CD8-positive, alpha-beta memory T cell (primary cell): ENCODE data around the gene ZNF865. TPM values are rescaled to one million over a fixed set of nuclear protein-coding genes. Genes with fewer than 3 reads are reported as not detected.

ENCODE experiments used
- CTCF ChIA-PET: fragments of 350-600 bp; sonication (Branson Sonifier 250); formaldehyde crosslinking; loops from one replicate; lab custom pipeline; 2021; ENCODE audit warnings: antibody characterized with exemption; lab: Charles Lee
- POLR2A ChIA-PET: fragments of 350-600 bp; sonication (Branson Sonifier 250); formaldehyde crosslinking; loops from one replicate; lab custom pipeline; 2021; ENCODE audit warnings: antibody characterized with exemption; lab: Charles Lee
- DNase-seq, 5 donors: peaks; one replicate each; pipeline versions ENCODE4 v3.0.0 to v3.0.0-alpha.2; 2020 to 2022; ENCODE audit warnings: mixed read lengths in 1 of 5
- H3K27ac ChIP-seq: one replicate; pipeline ENCODE4 v1.7.0; 2013; ENCODE audit warnings: low read depth, mild to moderate bottlenecking, low read length, moderate library complexity
- H3K27me3 ChIP-seq: 2 replicates; pipeline ENCODE4 v1.7.0; 2013; ENCODE audit warnings: low read length, mild to moderate bottlenecking; ENCODE audit not compliant: insufficient read depth, poor library complexity, severe bottlenecking
- H3K36me3 ChIP-seq: 2 replicates; pipeline ENCODE4 v1.7.0; 2013; ENCODE audit warnings: mild to moderate bottlenecking, low read length, moderate library complexity; ENCODE audit not compliant: insufficient read depth
- H3K4me1 ChIP-seq: 2 replicates; pipeline ENCODE4 v1.7.0; 2013; ENCODE audit warnings: mild to moderate bottlenecking, low read length, moderate library complexity; ENCODE audit not compliant: insufficient read depth
- H3K4me3 ChIP-seq: 2 replicates; pipeline ENCODE4 v1.7.0; 2013; ENCODE audit warnings: mild to moderate bottlenecking, low read length
- H3K9me3 ChIP-seq: 2 replicates; pipeline ENCODE4 v1.7.0; 2013; ENCODE audit warnings: mild to moderate bottlenecking, low read length
- H3K27ac Mint-ChIP-seq, 8 donors: one replicate each; pipeline ENCODE4 v1.8.0; 2020 to 2021; ENCODE audit warnings: mixed read lengths in 8 of 8, mild to moderate bottlenecking in 6 of 8, inconsistent platforms in 3 of 8, moderate library complexity in 3 of 8
- H3K27me3 Mint-ChIP-seq, 2 donors: one replicate each; pipeline ENCODE4 v1.8.0; 2020 to 2021; ENCODE audit warnings: mixed read lengths in 2 of 2, mild to moderate bottlenecking in 1 of 2, moderate library complexity in 1 of 2
- H3K36me3 Mint-ChIP-seq, 3 donors: one replicate each; pipeline ENCODE4 v1.8.0; 2020 to 2021; ENCODE audit warnings: mixed read lengths in 3 of 3, inconsistent platforms in 1 of 3, mild to moderate bottlenecking in 1 of 3
- H3K4me1 Mint-ChIP-seq, 3 donors: one replicate each; pipeline ENCODE4 v1.8.0; 2020 to 2021; ENCODE audit warnings: mixed read lengths in 3 of 3, inconsistent platforms in 1 of 3, mild to moderate bottlenecking in 1 of 3
- H3K4me3 Mint-ChIP-seq, 7 donors: one replicate each; pipeline ENCODE4 v1.8.0; 2020 to 2021; ENCODE audit warnings: mixed read lengths in 7 of 7, mild to moderate bottlenecking in 6 of 7, moderate library complexity in 4 of 7, inconsistent platforms in 2 of 7
- H3K9me3 Mint-ChIP-seq, 5 donors: one replicate each; pipeline ENCODE4 v1.8.0; 2020 to 2022; ENCODE audit warnings: mixed read lengths in 5 of 5, mild to moderate bottlenecking in 3 of 5, moderate library complexity in 2 of 5, inconsistent platforms in 1 of 5
- polyA plus RNA-seq: library from polyadenylated mRNA; unstranded; fragments of 300-500 nt; fragmentation: Illumina TruSeq; gene quantifications from one replicate; pipeline ENCODE4 v1.2.3, GENCODE V29; 2021
- total RNA-seq, 2 experiments: library from RNA; stranded (reverse); gene quantifications; one replicate each; pipeline ENCODE4 v1.2.3, GENCODE V29; 2021

The ZNF865 gene
- total and polyA plus RNA-seq, 3 experiments from 2014 or later, result 0.21 to 15.3 (median 12.7) TPM

DNA sequence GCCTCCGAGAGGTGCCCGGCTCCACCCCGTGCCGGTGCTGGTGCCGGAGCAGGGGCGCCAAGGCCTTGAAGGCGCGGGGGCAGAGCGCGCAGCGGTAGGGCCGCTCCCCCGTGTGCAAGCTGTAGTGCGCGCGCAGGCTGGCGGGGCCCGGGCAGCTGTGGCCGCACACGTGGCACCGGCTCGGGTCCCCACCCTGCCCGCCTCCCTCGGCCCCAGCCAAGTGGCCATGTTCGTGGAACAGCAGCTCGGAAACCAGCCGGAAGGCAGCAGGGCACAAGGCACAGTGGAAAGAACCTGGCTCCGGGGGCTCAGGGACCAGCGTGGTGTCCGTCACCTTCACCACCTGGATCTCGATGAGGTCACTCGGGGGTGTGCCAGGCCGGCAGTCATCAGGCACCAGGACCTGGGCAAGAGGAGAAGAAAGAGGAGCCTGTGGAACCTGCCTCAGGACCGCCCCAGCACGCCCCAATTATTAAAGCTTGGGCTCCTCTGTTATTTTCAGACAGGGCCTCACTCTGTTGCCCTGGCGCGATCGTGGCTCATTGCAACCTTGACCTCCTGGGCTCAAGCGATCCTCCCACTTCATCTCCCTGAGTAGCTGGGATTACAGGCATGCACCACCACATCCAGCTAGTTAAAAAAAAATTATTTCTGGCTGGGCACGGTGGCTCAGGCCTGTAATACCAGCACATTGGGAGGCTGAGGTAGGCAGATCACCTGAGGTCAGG is 17.0 kb downstream of the ZNF865 start:
- peaks cover 47 to 63% (median 58%) of the 10 kb centered on the region in 3 donors for H3K4me1 Mint-ChIP-seq
- Histone ChIP-seq H3K27ac (no peak overlapping the region), H3K4me1 (peaks cover 47% of the 10 kb centered on the region), H3K4me3 (no peak overlapping the region), H3K27me3 (no peaks in the 10 kb centered on the region), H3K36me3 (no peaks in the 10 kb centered on the region), H3K9me3 (no peaks in the 10 kb centered on the region)
- H3K4me3 Mint-ChIP-seq, result no peak overlapping the region
- no peaks in the 10 kb centered on the region for H3K27me3 Mint-ChIP-seq
- ChIA-PET POLR2A (no interaction called here), CTCF (interaction anchor here (6.5 kb wide), 1 partner anchor 16 kb away, joined by 67 read pairs; the partner anchor contains the start of gene ZNF865)
- H3K36me3 Mint-ChIP-seq, result peaks cover 0 to 8% (median 7%) of the 10 kb centered on the region in 3 donors
- H3K27ac Mint-ChIP-seq, result no peak overlapping the region
- DNase-seq, result peak in 1 of 5 donors; percentile 36
- no peaks in the 10 kb centered on the region for H3K9me3 Mint-ChIP-seq

DNA sequence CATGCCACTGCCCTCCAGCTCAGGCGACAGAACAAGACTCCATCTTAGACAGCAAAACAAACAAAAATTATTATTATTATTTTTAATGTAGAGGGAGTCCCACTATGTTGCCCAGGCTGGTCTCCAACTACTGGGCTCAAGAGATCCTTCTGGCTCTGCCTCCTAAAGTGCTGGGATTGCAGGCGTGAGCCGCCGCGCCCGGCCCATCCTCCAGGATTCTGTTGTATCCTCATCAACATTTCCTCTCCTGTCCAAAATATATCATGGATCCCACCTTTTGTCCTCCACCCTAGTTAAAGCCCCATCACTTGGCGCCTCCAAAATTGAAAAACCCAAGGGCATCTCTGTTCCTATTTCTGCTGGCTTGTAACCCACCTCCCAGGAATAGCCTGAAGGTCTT is 17.7 kb downstream of the ZNF865 start:
- Mint-ChIP-seq H3K4me3 (peak overlapping the region in 1 of 7 donors; percentile 96), H3K9me3 (no peaks in the 10 kb centered on the region), H3K27me3 (no peaks in the 10 kb centered on the region), H3K27ac (peak overlapping the region in 3 of 8 donors; percentile 47 to 97 (median 94)), H3K36me3 (peaks cover 0 to 5% (median 3%) of the 10 kb centered on the region in 3 donors), H3K4me1 (peaks cover 45 to 65% (median 62%) of the 10 kb centered on the region in 3 donors)
- CTCF ChIA-PET, result interaction anchor here (1.1 to 6.5 kb wide), 3 partner anchors 13 to 107 kb away, joined by 3 to 67 read pairs (median 4); partner anchors contain the start of gene ZNF865
- Histone ChIP-seq H3K4me3 (no peak overlapping the region), H3K27me3 (no peaks in the 10 kb centered on the region), H3K9me3 (no peaks in the 10 kb centered on the region), H3K4me1 (peaks cover 47% of the 10 kb centered on the region), H3K36me3 (no peaks in the 10 kb centered on the region), H3K27ac (no peak overlapping the region)
- POLR2A ChIA-PET, result interaction anchor here (0.7 to 2.7 kb wide), 2 partner anchors 11 to 16 kb away, joined by 3 to 22 read pairs; no protein-coding TSS in a partner anchor
- no peak for DNase-seq

GRCh38 chr19:55623561-55623960 is 18.1 kb downstream of the ZNF865 start:
- no peaks in the 10 kb centered on the region for H3K27me3 ChIP-seq
- Mint-ChIP-seq H3K27me3 (no peaks in the 10 kb centered on the region), H3K4me1 (peaks cover 45 to 65% (median 62%) of the 10 kb centered on the region in 3 donors), H3K27ac (peak overlapping the region in 6 of 8 donors; percentile 91 to 97 (median 94)), H3K9me3 (no peaks in the 10 kb centered on the region), H3K36me3 (peaks cover 0 to 5% (median 2%) of the 10 kb centered on the region in 3 donors), H3K4me3 (peak overlapping the region; percentile 86 to 96 (median 90))
- H3K9me3 ChIP-seq, result no peaks in the 10 kb centered on the region
- H3K27ac ChIP-seq, result no peak overlapping the region
- no peaks in the 10 kb centered on the region for H3K36me3 ChIP-seq
- POLR2A ChIA-PET, result interaction anchor here (0.7 to 2.9 kb wide), 3 partner anchors 10 to 18 kb away, joined by 3 to 22 read pairs (median 11); no protein-coding TSS in a partner anchor
- no peak for DNase-seq
- H3K4me1 ChIP-seq, result peaks cover 47% of the 10 kb centered on the region
- peak overlapping the region; percentile 22 for H3K4me3 ChIP-seq
- CTCF ChIA-PET, result interaction anchor here (1.0 to 6.5 kb wide), 6 partner anchors 13 to 156 kb away, joined by 3 to 67 read pairs (median 5); partner anchors contain the start of gene ZNF865

GRCh38 chr19:55624109-55625003 is 18.9 kb downstream of the ZNF865 start, which contains the start of gene ZNF784:
TSS of gene ZNF784 (minus strand) at chr19:55624566. CDS start at chr19:55624561, 5 bp downstream.
- H3K27ac Mint-ChIP-seq, result peak within 1 kb of the TSS; percentile 91 to 99 (median 94)
- no peaks in the 10 kb centered on the region for H3K27me3 Mint-ChIP-seq
- H3K27me3 ChIP-seq, result no peaks in the 10 kb centered on the region
- H3K4me1 ChIP-seq, result peaks cover 47% of the 10 kb centered on the region
- ChIA-PET CTCF (interaction anchor here (0.7 to 6.5 kb wide), 17 partner anchors 9 to 618 kb away, joined by 3 to 67 read pairs (median 4); partner anchors contain the start of genes FIZ1, ISOC2, U2AF2 and ZNF524), POLR2A (interaction anchor here (0.6 to 3.3 kb wide), 13 partner anchors 10 to 507 kb away, joined by 3 to 34 read pairs (median 6); partner anchors contain the start of genes CCDC106, FIZ1, NAT14 and PPP1R12C)
- peak within 1 kb of the TSS; percentile 86 to 96 (median 90) for H3K4me3 Mint-ChIP-seq
- no peaks in the 10 kb centered on the region for H3K36me3 ChIP-seq
- peak within 1 kb of the TSS; percentile 63 for H3K4me3 ChIP-seq
- H3K9me3 Mint-ChIP-seq, result no peaks in the 10 kb centered on the region
- peaks cover 45 to 63% (median 60%) of the 10 kb centered on the region in 3 donors for H3K4me1 Mint-ChIP-seq
- H3K27ac ChIP-seq, result peak within 1 kb of the TSS; percentile 65
- H3K9me3 ChIP-seq, result no peaks in the 10 kb centered on the region
- DNase-seq, result peak; percentile 90 to 96 (median 91)
- H3K36me3 Mint-ChIP-seq, result peaks cover 0 to 3% (median 2%) of the 10 kb centered on the region in 3 donors

GRCh38 chr19:55625004-55625326 is 19.5 kb downstream of the ZNF865 start:
- Mint-ChIP-seq H3K27me3 (no peaks in the 10 kb centered on the region), H3K4me1 (peaks cover 42 to 58% (median 56%) of the 10 kb centered on the region in 3 donors), H3K9me3 (no peaks in the 10 kb centered on the region), H3K4me3 (peak overlapping the region; percentile 86 to 96 (median 90)), H3K36me3 (peaks cover 0 to 3% (median 2%) of the 10 kb centered on the region in 3 donors), H3K27ac (peak overlapping the region in 7 of 8 donors; percentile 61 to 97 (median 94))
- CTCF ChIA-PET, result interaction anchor here (0.9 to 6.5 kb wide), 13 partner anchors 9 to 163 kb away, joined by 3 to 67 read pairs (median 5); partner anchors contain the start of genes FIZ1, ISOC2, U2AF2 and ZNF524
- Histone ChIP-seq H3K4me1 (peaks cover 47% of the 10 kb centered on the region), H3K27ac (peak overlapping the region; percentile 65), H3K27me3 (no peaks in the 10 kb centered on the region), H3K9me3 (no peaks in the 10 kb centered on the region), H3K4me3 (peak overlapping the region; percentile 63), H3K36me3 (no peaks in the 10 kb centered on the region)
- no peak for DNase-seq
- POLR2A ChIA-PET, result interaction anchor here (0.6 to 3.3 kb wide), 11 partner anchors 9 to 508 kb away, joined by 3 to 34 read pairs (median 4); partner anchors contain the start of genes CCDC106, FIZ1, NAT14 and PPP1R12C

GRCh38 chr19:55626350-55626749 is 20.9 kb downstream of the ZNF865 start:
- H3K27me3 Mint-ChIP-seq, result no peaks in the 10 kb centered on the region
- peak overlapping the region; percentile 85 to 96 (median 92) for H3K27ac Mint-ChIP-seq
- H3K9me3 ChIP-seq, result no peaks in the 10 kb centered on the region
- H3K27ac ChIP-seq, result no peak overlapping the region
- ChIA-PET CTCF (interaction anchor here (0.9 to 6.5 kb wide), 7 partner anchors 20 to 486 kb away, joined by 3 to 67 read pairs (median 13); partner anchors contain the start of genes FIZ1, ZNF524 and ZNF865), POLR2A (interaction anchor here (0.6 to 3.3 kb wide), 6 partner anchors 16 to 150 kb away, joined by 3 to 34 read pairs (median 4); partner anchors contain the start of genes FIZ1, U2AF2 and ZNF628)
- H3K4me3 Mint-ChIP-seq, result peak overlapping the region; percentile 71 to 85 (median 77)
- H3K9me3 Mint-ChIP-seq, result no peaks in the 10 kb centered on the region
- peak overlapping the region; percentile 21 for H3K4me3 ChIP-seq
- no peaks in the 10 kb centered on the region for H3K27me3 ChIP-seq
- peaks cover 30 to 45% (median 45%) of the 10 kb centered on the region in 3 donors for H3K4me1 Mint-ChIP-seq
- DNase-seq, result peak in 4 of 5 donors; percentile 51 to 87 (median 80)
- no peaks in the 10 kb centered on the region for H3K36me3 ChIP-seq
- peaks cover 0 to 2% (median 1%) of the 10 kb centered on the region in 3 donors for H3K36me3 Mint-ChIP-seq
- H3K4me1 ChIP-seq, result peaks cover 37% of the 10 kb centered on the region
